GM04503 (cell line): Measurements from ENCODE around the gene ATP8B1.
"Not testable (repeated sequence)": the region's sequence is repeated elsewhere in the genome, so short reads cannot be mapped to it uniquely, and the experiment has no call there.

Experiments
- DNase-seq: peaks from one replicate; pipeline ENCODE4 v3.0.0-alpha.2; 2012; ENCODE audit warnings: low read depth

ATP8B1 gene

GRCh38 chr18:57660961-57661360, 142.2 kb downstream of the ATP8B1 start:
- no peak for DNase-seq

- DNase-seq: no peak
These were observed 143.5 kb downstream of the ATP8B1 start for GRCh38 chr18:57659460-57660102.

- DNase-seq: no peak
These were observed 145.6 kb downstream of the ATP8B1 start for GRCh38 chr18:57657542-57657941.

GRCh38 chr18:57655740-57656139, 147.4 kb downstream of the ATP8B1 start:
- no peak for DNase-seq

GRCh38 chr18:57651914-57652313, 151.2 kb downstream of the ATP8B1 start:
- no peak for DNase-seq

GRCh38 chr18:57649556-57650500, 153.3 kb downstream of the ATP8B1 start:
- DNase-seq: peak; percentile 59

- DNase-seq: no peak
These were observed 154.7 kb downstream of the ATP8B1 start for GRCh38 chr18:57648414-57648813.

GRCh38 chr18:57644540-57644939, 158.6 kb downstream of the ATP8B1 start:
- no peak for DNase-seq

GRCh38 chr18:57643726-57644125, 159.4 kb downstream of the ATP8B1 start:
- DNase-seq: not testable (repeated sequence)

- DNase-seq: not testable (repeated sequence)
These were observed 160.7 kb downstream of the ATP8B1 start for GRCh38 chr18:57642462-57642861.

GRCh38 chr18:57640749-57641148, 162.4 kb downstream of the ATP8B1 start:
- DNase-seq: no peak

GRCh38 chr18:57640236-57640635, 162.9 kb downstream of the ATP8B1 start:
- DNase-seq: no peak

GRCh38 chr18:57635003-57635822, 167.9 kb downstream of the ATP8B1 start:
- DNase-seq: no peak

- no peak for DNase-seq
These were observed 171.4 kb downstream of the ATP8B1 start for GRCh38 chr18:57631697-57632096.

- DNase-seq: no peak
These were observed 172.1 kb downstream of the ATP8B1 start for GRCh38 chr18:57630754-57631595.

- peak; percentile 65 for DNase-seq
These were observed 172.9 kb downstream of the ATP8B1 start for GRCh38 chr18:57630002-57630753.

- no peak for DNase-seq
These were observed 173.7 kb downstream of the ATP8B1 start for GRCh38 chr18:57629422-57629821.

- DNase-seq: no peak
These were observed 175.6 kb downstream of the ATP8B1 start for GRCh38 chr18:57627488-57627887.

- DNase-seq: no peak
These were observed 178.1 kb downstream of the ATP8B1 start for GRCh38 chr18:57624988-57625387.

- no peak for DNase-seq
These were observed 181.9 kb downstream of the ATP8B1 start for GRCh38 chr18:57621246-57621604.

- no peak for DNase-seq
These were observed 183.2 kb downstream of the ATP8B1 start for GRCh38 chr18:57619876-57620275.
